Endothelial cell of hepatic sinusoid (primary cell): ENCODE data around the gene CHST1.

Experiments
- in situ Hi-C: cut with HindIII; loops from 2 replicates; pipeline ENCODE4 v1.10.0; 2017; ENCODE audit warnings: low sequenced_read_pairs

CHST1 gene

GRCh38 chr11:45610627-45611026 is 54.8 kb downstream of the CHST1 start:
- in situ Hi-C loops = loop anchor here (5.0 kb wide), 1 partner anchor 73 kb away; no protein-coding TSS in a partner anchor

- in situ Hi-C loops = loop anchor here (5.0 kb wide), 1 partner anchor 73 kb away; no protein-coding TSS in a partner anchor
Measured at GRCh38 chr11:45609902-45610301, 55.5 kb downstream of the CHST1 start.

GRCh38 chr11:45609337-45609736 is 56.1 kb downstream of the CHST1 start:
- in situ Hi-C loops = no loop called here

GRCh38 chr11:45607995-45608394 is 57.4 kb downstream of the CHST1 start:
- in situ Hi-C loops = no loop called here

DNA sequence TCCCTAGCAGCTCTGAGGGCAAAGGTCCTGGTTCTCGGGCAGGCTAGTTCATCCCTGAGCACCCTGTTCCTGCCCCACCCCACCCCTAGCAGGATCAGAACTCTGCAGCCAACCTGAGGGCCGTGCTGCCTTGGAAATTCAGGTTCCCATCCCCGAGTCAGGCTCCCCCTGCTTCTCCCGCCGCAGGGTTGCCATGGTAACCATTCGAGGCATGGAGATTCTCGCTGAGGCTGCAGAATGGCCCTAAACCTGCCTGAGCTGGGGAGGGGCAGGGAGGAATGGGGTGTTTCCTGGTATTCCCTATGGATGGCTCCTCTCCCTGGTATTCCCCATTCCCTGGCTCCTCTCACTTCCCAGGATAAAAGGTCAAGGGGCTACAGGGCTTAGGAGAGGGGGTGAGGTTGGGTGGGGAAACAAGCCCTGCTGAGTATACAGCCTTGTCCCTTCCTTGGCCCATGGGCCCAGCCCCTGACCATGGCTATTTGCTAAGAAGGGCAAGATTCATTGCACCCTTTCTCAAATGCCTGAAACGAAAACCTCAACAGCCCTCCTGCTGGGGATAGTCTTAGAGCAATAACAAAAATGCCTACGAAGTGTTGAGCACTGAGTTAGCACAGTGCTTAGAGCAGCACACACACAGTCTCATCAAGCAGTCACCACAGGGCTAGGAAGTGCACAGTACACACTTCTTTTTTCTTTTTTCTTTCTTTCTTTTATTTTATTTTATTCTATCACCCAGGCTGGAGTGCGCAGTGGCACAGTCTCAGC is 58.7 kb downstream of the CHST1 start:
- in situ Hi-C loops = no loop called here

- in situ Hi-C loops = no loop called here
Measured at GRCh38 chr11:45605051-45605450, 60.4 kb downstream of the CHST1 start.

GRCh38 chr11:45603946-45604682 is 61.3 kb downstream of the CHST1 start:
- in situ Hi-C loops = no loop called here

DNA sequence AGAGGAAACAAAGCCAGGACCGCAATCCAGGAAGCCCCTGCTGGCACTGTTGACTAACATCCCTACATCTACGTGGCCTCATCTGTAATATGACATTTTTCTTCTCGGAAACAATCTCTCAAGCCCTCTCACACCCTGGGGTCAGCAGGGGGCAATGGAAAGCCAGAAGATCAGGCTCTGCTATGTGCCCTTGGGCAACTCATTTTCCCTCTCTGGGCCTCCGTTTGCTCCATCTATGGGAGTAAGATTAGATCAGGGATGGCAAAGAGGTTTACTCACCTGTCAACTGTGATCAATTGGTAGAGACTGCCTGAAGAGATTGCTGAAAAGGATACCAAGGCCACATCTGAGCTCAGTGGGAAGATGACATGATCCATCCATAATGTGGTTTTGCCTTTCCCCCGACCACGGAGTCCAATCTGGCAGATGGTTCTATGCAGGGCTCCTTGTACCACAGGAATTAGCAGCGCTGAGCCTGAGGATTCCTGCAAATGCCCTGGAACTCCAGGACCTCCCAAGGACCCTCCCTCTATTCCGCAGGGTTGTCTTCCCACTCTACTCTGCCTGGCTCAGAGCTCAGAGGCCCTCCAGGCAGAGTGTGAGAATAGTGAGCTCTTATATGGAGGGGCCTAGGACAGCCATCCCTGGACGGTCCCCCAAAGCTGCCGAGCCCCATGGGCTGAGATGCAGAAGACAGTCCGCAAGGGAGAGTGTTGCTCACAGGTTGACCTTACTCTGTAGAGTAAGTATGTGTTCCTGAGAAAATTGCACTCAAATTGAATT is 66.1 kb downstream of the CHST1 start:
- in situ Hi-C loops = no loop called here
